DMS53 treated with DMSO at 0.1 percent for 48 hours (cell line): ENCODE data around the gene RBFOX2.
A peak's percentile ranks its signal among the peaks of the same experiment; 100 is the strongest.
"Not testable (repeated sequence)": the region's sequence is repeated elsewhere in the genome, so short reads cannot be mapped to it uniquely, and the experiment has no call there.

Source experiments
- DNase-seq: peaks from one replicate; lab custom pipeline; 2025; ENCODE audit not compliant: unreplicated experiment; lab: John Stamatoyannopoulos, UW

Gene RBFOX2

DNA sequence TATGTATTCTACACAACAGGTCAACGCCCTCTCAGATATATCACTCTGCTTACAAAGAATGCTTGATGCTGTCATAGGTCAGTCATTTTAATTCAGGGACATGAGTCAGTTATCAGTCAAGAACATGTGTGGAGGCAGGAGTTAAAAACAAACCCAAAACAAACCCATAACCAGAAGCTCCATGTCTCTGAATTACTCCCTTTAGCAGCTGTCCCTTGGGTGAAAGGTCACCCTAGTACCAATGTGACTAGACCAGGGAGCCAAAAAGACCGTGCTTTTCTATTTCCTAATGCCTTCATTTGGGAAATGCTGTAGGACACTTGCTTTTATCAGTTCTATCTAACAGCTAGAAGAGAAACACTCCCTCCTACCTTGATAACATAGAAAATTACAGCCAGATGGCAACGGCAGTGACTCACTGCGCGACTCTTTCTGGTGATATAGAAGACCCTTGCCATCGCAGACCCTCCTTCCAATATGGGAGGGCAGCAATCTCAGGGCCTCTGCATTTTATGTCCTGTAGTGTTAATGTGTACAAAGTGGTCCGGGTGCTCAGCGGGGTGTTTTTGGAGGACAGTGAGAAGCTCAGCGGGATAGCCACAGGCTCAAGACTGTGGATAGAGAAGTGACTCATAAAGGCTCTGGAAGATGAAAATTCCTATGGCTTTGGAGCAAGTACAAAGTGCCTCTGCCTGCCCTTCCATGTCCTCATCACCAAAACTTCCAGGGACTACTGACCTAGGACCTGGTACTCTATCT is 286.1 kb downstream of the RBFOX2 start:
- DNase-seq: no peak

DNA sequence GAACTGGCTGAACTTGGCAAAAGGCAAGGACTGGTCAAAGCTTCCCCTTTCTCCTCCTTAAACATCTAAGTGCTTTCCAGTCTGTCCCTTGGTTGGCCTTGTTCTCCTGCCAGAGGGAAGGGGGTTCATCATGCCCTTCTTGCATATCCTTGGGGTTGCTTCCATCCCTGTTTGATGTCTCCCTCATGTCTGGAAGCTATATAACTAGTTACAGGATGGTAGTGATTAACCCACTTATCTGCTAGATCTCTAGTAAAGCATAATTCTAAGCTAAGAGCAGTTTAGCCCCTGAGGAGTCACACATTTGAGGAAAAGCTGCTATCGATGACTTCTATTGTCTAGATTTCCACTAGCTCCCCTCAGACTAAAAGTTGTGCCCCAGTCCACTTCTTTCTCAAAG is 288.0 kb downstream of the RBFOX2 start:
- no peak for DNase-seq

DNA sequence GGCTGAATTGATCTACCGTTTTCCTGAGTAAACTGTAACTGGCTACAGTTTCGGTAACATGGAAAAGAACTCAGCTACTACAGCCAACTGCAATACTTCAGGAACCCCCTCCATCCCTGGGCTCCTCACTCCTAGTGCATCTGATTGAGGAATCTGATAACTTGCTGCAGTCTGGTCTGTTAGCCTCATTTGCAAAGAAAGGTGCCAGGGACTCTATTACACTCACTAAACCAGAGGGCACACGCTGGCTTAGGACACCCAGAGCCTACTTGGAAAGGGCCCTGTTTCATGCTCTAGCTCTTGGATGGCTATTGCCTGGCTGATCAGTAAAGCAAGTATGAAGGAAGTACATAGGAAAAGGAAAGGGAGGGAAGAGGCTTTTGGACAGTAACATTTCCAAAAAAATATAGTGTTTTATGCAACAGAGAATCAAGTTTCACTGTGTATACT is 288.7 kb downstream of the RBFOX2 start:
- no peak for DNase-seq

DNA sequence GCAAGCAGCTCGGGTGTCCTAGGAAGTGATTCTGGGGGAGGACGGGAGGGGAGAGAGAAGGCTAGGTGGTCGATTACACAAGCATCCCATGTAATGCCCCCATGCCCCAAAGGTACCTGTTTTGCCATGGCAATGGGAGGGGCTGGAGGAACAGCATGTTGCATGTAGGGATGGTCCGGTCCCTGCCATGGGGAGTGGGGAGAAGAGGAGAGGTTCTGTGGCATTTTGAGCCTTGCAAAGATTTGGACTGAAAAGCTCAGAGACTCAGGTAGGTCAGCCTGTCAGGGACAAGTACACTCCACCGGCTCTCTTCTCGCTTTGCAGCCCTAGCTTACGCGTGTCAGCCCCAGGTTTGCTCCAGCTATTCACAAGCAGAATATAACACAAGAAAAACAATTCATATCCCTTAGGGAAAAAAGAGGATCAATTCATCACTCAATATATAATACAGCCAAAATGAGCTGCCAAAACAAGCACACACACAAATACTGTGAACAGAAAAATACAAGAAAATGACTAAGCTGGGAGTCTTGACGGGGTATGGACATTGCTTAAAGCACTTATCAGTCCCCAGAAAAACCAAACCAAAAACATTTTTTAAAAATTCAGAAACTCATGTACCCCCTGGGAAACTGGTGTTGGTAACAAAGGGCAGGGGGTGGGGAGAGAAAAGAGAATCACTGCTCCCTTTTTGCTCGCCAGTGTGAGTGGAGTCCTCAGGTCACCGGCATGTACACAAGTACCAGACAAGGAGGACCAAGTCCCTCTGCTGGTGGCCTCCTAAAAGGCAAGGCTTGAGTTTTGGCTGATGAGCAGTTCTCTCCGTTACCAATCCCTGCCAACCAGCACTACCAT is 289.3 kb downstream of the RBFOX2 start:
- DNase-seq: no peak

DNA sequence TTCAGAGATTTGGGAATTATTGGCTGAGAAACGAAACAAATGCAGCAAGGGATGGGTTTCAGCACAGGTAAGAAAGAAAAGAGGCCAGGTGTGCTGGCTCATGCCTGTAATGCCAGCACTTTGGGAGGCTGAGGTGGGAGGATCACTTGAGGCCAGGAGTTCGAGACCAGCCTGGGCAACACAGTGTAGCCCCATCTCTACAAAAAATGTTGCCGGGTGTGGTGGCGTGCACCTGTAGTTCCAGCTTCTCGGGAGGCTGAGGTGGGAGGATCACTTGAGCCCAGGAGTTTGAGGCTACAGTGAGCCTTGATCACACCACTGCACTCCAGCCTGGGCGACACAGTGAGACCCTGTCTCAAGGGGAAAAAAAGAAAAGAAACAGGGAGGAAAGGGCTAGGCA is 290.7 kb downstream of the RBFOX2 start:
- DNase-seq: not testable (repeated sequence)

DNA sequence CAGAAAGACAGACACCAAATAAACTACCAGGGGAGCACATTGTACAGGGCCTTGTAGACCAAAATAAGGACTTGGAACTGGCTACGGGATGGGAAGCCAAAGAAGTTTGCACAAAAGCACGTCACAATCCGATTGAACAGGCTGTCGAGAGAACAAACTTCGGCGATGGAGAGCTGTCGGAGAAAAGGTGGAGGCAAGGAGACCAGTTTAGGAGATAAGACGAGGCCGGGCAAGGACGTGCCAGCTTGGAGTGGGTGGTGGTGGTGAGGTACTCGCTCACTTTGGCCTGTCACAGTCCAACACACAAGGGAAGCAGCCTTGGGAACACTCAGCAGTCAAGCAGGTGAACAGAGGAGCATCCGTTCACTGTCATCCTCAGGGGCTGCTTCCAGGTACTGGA is 291.9 kb downstream of the RBFOX2 start:
- no peak for DNase-seq

DNA sequence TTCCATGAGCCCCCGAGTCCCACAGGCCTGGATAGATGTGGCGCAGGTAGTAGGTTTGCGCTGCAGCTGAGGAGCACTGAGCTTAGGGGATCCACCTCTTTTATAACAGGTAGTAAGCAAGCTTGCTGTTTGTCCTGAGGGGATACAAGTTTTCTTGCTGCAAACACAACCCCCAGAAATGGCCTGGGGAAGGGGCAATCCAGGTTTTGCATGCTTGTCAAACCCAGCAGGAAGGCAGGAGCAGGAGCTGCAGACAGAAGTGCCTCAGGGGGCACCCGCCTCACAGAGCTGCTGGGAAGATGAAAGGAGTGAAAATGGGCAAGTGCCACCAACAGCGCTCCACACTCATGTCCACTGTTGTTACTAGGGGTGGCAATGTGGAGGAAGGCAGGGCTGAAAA is 292.5 kb downstream of the RBFOX2 start:
- DNase-seq: no peak

DNA sequence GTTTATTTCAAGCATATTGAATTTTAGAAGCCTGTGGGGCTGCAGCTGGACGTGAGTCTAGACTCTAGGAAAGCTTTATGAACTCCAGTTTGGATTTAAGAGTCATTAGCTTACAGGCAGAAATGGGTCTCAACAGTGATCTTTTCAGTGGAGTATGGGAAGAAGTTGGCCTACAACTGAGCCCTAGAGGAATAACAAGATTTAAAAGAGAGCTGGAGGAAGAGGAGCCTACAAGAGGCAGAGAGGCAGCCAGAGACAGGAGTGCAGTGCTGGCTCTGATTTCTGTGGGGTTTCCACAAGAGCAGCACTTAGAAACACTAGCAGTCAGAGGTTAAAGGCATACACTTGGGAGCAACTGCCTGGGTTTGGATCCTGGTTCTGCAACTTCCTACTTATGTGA is 293.1 kb downstream of the RBFOX2 start:
- no peak for DNase-seq

DNA sequence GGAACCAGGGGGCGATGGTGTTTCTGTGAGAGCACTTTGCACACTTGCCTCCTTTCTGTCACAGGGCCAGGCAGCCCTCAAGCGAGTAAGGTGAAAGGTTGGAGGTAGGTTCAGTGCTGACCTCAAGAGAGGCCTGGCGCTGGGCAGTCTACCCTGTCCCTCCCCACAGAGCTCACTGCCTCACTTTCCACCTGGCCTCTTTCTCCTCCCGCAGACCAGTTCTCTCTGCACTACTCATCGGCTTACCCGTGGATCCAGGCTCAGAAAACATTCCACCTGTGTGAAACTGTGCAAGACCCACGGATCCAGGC is 294.2 kb downstream of the RBFOX2 start:
- no peak for DNase-seq

DNA sequence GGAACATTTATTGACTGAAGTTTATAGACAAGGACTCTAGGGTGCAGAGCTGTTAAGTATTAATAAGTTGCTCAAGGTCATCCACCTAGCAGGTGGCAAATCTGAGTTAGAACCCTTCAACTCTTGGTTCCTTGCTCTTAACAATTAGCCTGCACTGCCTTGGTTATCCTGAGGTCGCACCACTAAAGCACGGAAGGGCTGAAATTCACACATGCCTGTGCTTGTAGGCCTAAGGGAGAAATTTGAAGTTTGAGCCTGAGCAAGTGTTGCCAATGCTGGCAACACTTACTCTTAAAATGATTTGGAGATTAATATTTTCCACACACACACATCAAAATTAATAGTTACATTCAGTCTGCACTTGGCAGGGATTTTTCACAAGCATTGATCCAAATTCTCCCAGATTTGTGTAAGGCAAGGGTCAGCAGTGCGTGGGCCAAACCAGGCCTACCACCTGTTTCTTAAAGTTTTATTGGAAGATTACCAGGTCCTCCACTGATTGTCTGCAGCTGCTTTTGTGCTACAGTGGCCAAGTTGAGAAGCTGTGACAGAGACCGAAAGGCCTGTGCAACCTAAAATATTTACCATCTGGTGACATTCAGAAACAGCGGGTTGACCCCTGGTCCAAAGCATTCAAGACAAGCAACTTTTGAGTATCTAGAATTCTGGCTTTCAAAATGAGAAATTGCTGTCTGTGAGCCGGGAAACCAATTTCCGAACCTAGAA is 294.7 kb downstream of the RBFOX2 start:
- DNase-seq: no peak

DNA sequence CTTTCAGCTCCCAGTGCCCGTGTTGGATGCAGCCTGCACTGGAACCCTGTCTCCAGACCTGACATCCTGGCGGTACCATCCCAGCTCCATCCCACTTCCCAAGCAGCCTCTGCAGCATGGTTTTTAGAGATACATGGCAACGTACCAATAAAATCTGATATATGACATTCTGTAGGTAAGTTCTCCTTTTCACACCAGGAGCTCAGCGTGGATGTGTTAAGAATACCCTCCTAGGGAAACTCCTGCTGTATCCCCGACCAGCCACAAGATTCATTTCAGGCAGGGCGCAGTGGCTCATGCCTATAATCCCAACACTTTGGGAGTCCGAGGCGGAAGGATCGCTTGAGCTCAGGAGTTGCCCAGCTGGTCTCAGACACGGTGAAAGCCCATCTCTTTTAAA is 295.6 kb downstream of the RBFOX2 start:
- no peak for DNase-seq

DNA sequence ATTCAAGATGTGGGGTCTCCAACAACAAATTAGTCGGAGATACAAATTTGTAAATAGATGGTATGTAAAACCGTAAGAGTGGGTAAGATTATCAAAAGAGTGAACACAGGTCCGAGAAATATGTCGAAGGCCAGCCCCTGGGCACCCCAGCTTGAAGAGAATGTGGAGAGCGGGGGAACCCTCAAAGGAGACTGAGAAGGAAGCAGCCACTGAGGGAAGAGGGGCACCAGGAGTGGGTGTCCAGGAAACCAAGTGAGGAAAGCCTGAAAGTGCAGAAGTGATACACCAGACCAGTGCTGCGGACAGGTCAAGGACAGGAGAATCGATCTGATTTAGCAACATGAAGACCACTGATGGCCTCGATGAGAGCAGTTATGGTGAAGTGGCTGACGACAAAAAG is 296.5 kb downstream of the RBFOX2 start:
- no peak for DNase-seq

DNA sequence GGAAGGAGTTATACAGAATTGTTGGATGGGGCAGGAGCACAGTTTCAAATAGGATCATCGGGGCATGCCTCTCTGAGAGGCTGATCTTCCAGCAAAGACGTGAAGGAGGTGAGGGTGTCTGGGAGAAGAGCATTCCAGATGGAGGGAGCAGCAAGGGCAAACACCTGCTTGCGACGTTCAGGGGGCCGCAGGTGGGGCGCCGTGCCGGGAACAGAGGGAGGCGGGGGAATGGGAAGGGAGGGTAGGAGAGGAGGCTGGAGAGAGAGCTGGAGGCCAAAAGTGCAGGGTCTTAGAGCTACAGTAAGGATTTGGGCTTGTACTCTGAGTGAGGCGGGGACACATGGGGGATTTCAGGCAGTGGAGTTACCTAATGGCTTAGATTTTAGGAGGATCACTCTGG is 297.3 kb downstream of the RBFOX2 start:
- DNase-seq: no peak

DNA sequence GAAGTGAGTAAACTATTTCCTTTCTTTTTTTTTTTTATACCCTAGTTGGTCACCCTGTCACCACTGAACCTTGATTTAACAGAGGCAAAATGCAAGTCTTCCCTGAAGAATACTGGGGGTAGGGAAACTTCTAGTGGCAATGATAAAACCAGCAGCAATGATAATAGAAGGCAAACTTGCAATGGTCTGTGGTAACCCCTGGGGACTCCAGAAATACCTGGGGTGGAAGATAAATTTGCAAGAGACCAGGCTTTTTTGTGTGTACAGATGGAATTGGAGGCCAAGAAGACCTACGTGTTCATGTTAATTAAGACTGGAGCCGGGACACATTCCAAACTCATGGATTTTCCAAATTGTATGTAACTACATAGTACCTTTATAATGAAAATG is 299.3 kb downstream of the RBFOX2 start:
- no peak for DNase-seq

DNA sequence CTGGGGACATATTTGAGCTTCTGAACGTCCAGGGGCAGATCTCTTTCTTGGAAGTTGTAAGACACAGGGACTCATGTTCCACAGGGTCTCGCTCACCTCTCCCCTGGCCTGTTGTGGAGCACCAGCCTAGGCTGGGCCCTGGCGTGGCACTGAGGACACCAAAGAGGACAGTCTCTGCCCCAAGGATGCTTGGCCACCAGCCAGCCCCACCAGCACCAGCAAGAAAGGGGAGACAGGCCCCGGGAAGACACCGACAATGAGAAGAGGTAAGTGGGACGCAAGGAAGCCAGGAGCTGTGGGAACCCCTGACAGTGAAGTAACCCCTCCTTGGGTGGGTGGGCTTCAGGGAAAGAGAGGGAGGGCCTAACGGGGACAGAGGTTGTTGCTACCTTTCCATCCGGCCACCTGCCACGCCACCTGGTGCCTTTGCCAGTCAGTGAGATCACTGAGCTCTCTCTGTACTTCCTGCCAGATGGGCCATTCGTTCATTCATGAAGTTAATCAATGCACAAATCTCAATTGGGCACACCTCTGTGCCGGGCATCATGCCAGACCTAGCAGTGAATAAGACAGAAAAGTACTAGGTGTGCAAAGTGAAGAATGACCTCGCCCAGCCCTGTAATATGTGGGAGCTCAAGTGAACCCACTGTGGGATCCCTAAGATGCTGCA is 299.9 kb downstream of the RBFOX2 start:
- DNase-seq: peak; percentile 49

DNA sequence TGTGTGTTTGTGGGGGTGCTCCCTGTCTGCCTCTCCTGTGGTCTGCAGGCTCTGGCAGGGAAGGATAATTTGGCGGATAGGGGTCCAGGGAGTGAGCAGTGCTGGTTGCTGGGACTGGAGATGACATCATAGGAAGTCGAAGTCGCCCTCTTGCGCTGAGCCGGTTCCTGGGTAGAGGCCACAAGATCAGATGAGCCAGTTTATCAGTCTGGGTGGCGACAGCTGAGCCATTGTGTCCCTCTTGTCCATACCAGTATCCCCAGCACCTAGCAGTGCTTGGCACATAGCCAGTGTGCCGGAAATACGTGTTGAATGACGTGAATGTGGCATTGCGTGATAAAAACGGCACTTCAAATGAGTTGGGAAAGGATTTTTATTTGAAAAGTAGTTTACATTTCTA is 301.2 kb downstream of the RBFOX2 start:
- DNase-seq: peak; percentile 0

DNA sequence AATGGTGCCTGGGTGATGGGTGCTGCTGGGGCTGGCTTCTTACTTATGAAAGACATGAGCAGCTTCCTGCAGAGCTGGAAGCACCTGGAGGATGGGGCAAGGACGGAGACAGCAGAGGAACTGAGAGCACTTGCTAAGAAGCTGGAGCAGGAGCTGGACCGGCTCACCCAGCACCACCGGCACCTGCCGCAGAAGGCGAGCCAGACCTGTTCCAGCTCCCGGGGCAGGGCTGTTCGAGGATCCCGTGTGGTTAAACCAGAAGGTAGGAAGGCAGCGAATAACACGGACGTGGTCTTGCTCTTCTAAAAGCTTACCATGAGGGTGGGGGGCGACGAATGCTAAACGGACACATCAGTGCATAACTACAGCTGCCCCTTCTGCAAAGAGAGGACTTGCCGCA is 301.7 kb downstream of the RBFOX2 start:
- no peak for DNase-seq

DNA sequence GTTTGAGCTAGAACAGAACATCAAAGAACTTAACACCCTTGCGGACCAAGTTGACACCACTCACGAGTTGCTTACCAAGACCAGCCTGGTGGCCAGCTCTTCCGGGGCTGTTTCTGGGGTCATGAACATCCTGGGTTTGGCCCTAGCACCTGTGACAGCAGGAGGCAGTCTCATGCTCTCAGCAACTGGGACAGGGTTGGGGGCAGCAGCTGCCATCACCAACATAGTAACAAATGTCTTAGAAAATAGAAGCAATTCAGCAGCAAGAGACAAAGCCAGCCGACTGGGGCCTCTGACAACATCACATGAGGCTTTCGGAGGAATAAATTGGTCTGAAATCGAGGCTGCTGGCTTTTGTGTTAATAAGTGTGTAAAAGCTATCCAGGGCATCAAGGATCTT is 302.2 kb downstream of the RBFOX2 start:
- DNase-seq: no peak

DNA sequence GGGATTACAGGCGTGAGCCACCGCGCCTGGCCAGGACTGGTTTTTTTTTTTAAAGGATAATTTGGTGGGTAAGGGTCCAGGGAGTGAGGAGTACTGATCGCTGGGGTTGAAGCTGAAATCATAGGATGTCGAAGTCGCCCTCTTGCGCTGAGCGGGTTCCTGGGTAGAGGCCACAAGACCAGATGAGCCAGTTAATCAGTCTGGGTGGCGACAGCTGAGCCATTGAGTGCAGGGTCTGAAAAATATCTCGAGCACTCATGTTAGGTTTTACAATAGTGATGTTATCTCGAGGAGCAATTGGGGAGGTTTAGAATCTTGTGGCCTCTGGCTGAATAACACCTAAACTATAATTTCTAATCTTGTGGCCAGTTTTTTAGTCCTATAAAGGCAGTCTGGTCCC is 303.1 kb downstream of the RBFOX2 start:
- DNase-seq: no peak

DNA sequence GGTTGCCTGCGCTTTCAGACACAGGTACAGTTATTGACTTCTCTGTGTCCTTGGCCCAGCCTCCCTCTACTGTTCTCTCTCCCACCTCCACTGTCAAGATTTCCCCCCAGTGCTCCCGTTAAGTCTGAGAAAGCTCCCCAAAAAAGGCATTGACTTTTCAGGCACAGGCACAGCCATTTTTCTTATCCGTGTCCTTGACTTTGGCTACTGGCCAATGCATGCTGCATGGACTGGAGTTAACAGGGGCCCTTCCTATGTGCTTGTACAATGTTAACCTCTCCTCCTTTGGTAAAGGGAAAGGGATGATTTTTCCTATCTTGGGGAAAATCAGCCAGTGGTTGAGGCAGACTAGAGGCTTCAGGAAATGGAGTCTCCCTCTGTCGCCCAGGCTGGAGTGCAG is 306.7 kb downstream of the RBFOX2 start:
- no peak for DNase-seq

DNA sequence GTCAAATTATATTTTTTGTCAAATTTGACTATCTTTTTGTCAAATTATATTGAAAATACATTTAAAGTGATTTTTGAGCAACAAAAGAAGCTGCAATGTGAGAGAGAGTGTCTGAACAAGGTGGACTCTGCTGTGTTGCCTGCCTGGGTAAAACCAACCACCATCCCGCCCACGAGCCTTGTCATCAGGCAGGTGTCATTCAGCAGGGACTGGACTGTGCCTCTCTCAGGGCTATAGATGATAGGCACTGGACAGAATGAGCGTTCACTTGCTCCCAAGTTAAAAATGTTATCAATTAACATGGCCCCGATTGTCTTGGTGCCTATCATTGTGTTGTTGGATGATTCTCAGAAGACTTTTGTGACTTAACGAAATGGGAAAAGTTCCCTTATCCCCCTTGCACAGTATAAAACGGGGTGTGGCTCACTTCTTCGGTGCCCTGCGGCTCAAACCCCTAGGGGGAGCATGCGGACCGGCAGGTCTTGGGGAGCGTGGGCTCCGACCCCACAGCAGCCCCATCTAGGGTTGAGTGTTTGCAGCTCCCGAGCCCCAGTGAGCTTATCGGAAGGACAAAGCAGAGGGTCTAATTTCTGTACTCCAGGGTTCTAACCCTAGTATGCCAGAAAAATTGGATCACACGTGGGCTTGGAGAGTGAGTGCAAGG is 309.3 kb downstream of the RBFOX2 start:
- no peak for DNase-seq
